Bronchial epithelial cell (primary cell): ENCODE results near the gene FBXL17. TPM values are rescaled to one million over a fixed set of nuclear protein-coding genes. Genes with fewer than 3 reads are reported as not detected.

Experiments used
- DNase-seq: peaks from one replicate; pipeline ENCODE4 v3.0.0-alpha.2; 2010; ENCODE audit warnings: low read depth
- FAIRE-seq: peaks from 2 replicates; lab custom pipeline; 2011; peaks lifted over from hg19 to GRCh38; lab: Jason Lieb, UNC
- H3K27me3 ChIP-seq: 2 replicates; pipeline ENCODE4 v1.5.1; 2011; ENCODE audit warnings: low read length; ENCODE audit not compliant: control insufficient read depth, insufficient read depth
- H3K36me3 ChIP-seq: 2 replicates; pipeline ENCODE4 v1.5.1; 2011; ENCODE audit warnings: low read length; ENCODE audit not compliant: control insufficient read depth, insufficient read depth
- H3K4me3 ChIP-seq: 2 replicates; pipeline ENCODE4 v1.5.1; 2011; ENCODE audit warnings: mild to moderate bottlenecking, low read depth, low read length, control low read depth
- CTCF ChIP-seq: IDR thresholded peaks from 2 replicates; pipeline ENCODE4 v1.5.1; 2011; ENCODE audit warnings: mild to moderate bottlenecking, moderate library complexity, low read length, control low read depth, inconsistent platforms; ENCODE audit not compliant: insufficient read depth, severe bottlenecking
- total RNA-seq: library from RNA; depleted of rRNA; stranded (reverse); fragments of >200 nt; gene quantifications from 2 replicates; pipeline ENCODE4 v1.2.1, GENCODE V29; 2014

The FBXL17 gene
- total RNA-seq, 1 donor from 2014 or later = 6.6 TPM

GRCh38 chr5:107826311-107827000, 555.4 kb downstream of the FBXL17 start:
- DNase-seq (no peak), FAIRE-seq (no peak)
- no peak for TF ChIP-seq CTCF
- Histone ChIP-seq H3K4me3 (no peak overlapping the region), H3K27me3 (peaks cover 1% of the 10 kb centered on the region), H3K36me3 (no peaks in the 10 kb centered on the region)

- TF ChIP-seq CTCF = no peak
- peaks cover 1% of the 10 kb centered on the region for H3K27me3 ChIP-seq
- no peak overlapping the region for H3K4me3 ChIP-seq
- no peaks in the 10 kb centered on the region for H3K36me3 ChIP-seq
- DNase-seq = no peak
- no peak for FAIRE-seq
Observed at GRCh38 chr5:107824821-107825220, 557.1 kb downstream of the FBXL17 start.

GRCh38 chr5:107821288-107821687, 560.6 kb downstream of the FBXL17 start:
- H3K27me3 ChIP-seq = no peaks in the 10 kb centered on the region
- no peak for TF ChIP-seq CTCF
- no peak overlapping the region for H3K4me3 ChIP-seq
- no peak for FAIRE-seq
- DNase-seq = no peak
- no peaks in the 10 kb centered on the region for H3K36me3 ChIP-seq

GRCh38 chr5:107820429-107820828, 561.5 kb downstream of the FBXL17 start:
- no peak for TF ChIP-seq CTCF
- FAIRE-seq = no peak

GRCh38 chr5:107817951-107818350, 563.9 kb downstream of the FBXL17 start:
- Histone ChIP-seq H3K27me3 (no peaks in the 10 kb centered on the region), H3K4me3 (no peak overlapping the region), H3K36me3 (no peaks in the 10 kb centered on the region)
- FAIRE-seq = no peak
- no peak for DNase-seq
- no peak for TF ChIP-seq CTCF

More at GRCh38 chr5:107820429-107820828, 561.5 kb downstream of the FBXL17 start:
- Histone ChIP-seq H3K36me3 (no peaks in the 10 kb centered on the region), H3K4me3 (no peak overlapping the region), H3K27me3 (no peaks in the 10 kb centered on the region)
- DNase-seq = no peak

- no peak for TF ChIP-seq CTCF
- Histone ChIP-seq H3K27me3 (no peaks in the 10 kb centered on the region), H3K4me3 (no peak overlapping the region), H3K36me3 (no peaks in the 10 kb centered on the region)
- DNase-seq (no peak), FAIRE-seq (no peak)
Observed at GRCh38 chr5:107817436-107817835, 564.5 kb downstream of the FBXL17 start.
